DMS 273 treated with DMSO at 0.1 percent for 48 hours (cell line): ENCODE data around the gene ACP2.
"Not testable (repeated sequence)": the region's sequence is repeated elsewhere in the genome, so short reads cannot be mapped to it uniquely, and the experiment has no call there.

Experiments used
- DNase-seq: peaks from one replicate; lab custom pipeline; 2025; lab: John Stamatoyannopoulos, UW

Gene ACP2

DNA sequence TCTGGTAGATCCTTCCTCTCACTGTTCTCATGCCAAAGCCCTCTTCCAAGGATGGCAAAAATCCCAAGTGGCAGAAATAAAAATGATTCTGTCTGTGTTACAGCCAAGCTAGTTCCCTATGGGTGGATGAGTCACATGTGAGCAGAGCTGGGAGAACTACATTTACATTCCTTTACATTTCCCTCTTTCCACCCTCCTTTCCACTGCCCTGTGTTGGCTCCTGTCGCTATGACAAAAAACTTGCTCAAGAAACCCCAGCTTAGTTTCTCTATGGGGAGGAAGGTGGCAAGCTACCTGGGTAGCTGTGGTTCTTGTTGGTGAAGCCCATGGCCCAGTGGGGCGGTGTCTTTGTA is 44.0 kb downstream of the ACP2 start:
- DNase-seq, result no peak

DNA sequence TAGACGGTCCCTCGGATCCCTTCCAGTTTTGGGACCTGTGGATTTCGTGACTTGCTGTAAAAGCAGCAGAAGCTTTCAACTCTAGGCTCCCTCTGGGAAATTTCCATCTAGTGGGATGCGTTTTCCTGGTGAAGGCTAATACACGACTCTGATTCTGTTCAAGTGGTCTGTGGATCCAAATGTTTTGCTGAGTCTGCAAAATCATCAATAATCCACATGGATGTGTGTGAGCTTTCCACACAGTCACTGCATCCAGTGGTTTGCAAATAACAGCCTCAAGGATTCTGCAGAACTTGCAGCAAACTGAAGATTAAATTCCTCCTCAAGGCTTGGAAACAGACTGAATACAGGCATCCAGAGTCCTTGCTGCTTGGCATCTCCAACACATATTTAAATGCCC is 46.0 kb downstream of the ACP2 start:
- no peak for DNase-seq

DNA sequence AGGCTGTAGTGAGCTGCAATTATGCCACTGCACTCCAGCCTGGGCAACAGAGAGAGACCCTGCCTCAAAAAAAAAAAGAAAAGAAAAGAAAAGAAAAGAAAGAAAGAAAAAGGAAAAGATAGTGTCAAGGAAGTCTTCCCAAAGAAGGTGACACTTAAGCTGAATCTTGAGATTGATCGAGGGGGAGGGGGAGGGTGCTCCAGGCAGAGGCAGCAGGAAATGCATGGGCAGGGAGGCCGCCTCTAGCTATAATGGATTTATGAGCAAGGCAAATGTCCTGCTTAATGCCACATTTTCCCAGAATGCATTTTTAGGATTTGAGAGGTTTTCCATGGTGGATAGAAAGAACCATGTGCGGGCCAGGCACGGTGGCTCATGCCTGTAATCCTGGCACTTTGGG is 47.6 kb downstream of the ACP2 start:
- DNase-seq, result no peak

DNA sequence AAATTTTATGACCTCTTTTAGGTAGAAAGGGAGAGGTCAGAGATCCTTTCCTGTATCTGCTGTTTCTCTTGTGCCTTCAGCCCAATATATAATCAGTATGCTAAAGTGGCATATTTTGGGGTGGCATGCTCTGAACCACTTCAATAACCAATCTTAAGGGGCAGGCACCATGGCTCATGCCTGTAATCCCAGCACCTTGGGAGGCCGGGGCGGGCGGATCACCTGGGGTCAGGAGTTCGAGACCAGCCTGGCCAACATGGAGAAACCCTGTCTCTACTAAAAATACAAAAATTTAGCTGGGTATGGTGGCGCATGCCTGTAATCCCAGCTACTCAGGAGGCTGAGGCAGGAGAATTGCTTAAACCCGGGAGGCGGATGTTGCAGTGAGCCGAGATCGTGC is 50.5 kb downstream of the ACP2 start:
- not testable (repeated sequence) for DNase-seq

DNA sequence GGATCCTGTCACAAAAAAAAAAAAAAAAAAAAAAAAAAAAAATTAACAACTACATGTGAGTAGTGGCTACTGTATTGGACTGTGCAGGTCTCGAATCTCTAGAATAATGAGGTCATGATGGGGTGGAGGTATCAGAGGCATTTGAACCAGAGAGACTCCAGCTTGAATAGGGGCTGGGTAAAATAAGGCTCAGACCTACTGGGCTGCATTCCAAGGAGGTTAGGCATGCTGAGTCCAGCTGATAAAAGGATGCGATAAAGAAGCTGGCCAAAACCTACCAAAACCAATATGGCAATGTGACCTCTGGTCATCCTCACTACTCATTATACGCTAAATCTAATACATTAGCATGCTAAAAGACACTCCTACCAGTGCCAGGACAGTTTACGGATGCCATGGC is 56.5 kb downstream of the ACP2 start:
- DNase-seq, result no peak

DNA sequence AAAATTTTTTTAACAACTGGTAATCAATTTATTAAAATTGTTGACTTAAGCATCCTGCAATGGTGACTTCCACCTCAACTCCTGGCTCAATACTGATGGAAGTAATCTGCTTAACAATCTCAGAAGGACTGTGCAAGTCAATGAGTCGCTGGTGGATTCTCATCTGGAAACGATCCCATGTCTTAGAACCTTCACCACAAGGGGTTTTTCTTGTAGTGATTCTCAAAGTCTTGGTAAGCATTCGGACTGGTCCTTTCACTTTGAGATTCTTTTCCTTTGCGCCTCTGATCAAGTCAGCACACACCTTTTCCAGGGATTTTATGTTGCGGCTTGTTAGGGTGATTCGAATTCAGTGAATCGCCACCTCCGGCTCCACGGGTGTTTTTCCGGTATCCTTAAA is 57.5 kb downstream of the ACP2 start:
- DNase-seq, result not testable (repeated sequence)
